Measurements from ENCODE around the gene SPINT1.

The SPINT1 gene

GRCh38 chr15:40892447-40893012 lies 48.7 kb downstream of the SPINT1 start:
- no peak for DNase-seq (ENCODE audit: low spot score)

DNA sequence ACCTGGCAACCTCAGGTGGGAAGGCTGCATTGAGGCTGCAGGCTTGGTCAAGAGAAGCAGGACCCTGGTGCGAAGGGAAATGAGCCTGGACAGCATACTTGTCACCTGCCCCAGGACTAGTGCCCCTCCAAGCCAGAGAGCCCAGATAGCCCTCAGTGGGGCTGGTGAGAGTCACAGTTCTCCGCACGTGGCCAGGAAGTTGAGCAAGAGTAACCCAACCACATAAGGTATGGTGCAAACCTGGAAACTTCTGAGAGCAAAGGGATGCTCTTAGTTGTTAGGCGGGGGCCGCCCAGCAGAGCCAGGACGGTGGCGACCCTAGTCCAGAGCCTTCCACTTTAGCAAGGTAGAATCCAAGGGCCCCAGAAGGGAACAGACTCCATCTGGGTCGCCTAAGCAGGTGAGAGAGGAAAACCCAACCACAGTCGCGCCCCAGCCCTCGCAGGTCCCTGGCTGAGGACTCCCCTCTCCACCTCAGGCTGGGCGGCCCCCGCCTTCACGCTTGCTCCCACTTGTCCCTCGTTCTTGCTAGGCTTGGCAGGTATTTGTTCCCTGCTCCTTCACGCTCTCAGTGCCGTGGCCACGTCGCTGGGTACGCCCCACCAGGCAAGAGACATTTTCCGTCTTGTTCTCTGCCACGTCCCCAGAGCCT lies 49.3 kb downstream of the SPINT1 start:
- no peak for DNase-seq (ENCODE audit: low spot score)

DNA sequence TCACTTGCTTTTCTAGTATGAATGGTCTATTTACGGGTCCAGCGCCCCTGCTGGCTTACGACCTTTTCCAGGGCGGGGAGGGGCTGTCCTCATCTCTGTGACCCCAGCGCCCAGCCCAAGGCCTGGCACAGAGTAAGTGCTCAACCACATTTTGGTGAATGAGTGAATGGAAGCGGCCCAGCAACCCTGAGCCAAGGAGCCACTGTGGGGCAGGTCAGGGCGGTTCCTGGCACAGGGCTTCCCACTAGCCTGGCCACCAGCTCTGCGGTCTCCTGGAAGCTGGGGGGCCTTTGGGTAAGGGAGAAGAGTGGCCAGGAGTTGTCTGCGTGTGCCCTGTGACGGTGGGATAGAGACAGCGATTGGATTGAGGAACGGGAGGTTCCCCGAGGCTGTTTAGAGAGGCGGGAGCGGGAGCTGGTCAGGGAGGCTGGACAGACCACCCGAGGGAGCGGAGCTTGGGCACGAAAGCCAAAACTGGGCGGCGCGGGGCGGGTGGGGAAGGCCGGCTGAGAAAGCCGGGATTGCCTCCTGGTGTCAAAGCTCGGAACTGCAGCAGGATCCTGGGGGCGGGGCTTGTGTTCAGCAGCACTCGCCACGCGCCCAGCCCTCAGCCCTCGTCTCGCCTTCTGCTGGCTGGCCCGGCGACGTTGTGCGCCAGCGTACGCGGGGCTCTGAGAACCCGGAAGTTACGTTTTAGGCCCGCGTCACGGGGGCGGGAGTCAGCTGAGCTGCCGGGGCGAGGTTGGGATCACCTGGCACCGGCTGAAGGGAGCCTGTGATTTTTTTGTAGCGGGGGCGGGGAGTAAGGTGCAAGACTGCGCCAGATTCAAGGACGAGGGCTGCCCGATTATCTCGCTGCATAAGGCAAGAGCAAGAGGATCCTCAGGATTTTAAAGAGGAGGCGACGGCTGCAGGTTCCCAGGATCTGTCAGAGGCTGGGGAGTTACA lies 50.2 kb downstream of the SPINT1 start, which contains the start of gene VPS18:
TSS of gene VPS18 (plus strand) at position 718 of the 948 bp plus-strand sequence. CDS start 319 bp downstream, outside the sequence.
- peak; percentile 95 for DNase-seq (ENCODE audit: low spot score)

- peak; percentile 70 for DNase-seq (ENCODE audit: low spot score)
Observed at GRCh38 chr15:40894681-40895448, 51.0 kb downstream of the SPINT1 start.

GRCh38 chr15:40899536-40900207 lies 55.8 kb downstream of the SPINT1 start:
- DNase-seq (ENCODE audit: low spot score) = no peak

- no peak for DNase-seq (ENCODE audit: low spot score)
Observed at GRCh38 chr15:40900256-40901052, 56.6 kb downstream of the SPINT1 start.

DNA sequence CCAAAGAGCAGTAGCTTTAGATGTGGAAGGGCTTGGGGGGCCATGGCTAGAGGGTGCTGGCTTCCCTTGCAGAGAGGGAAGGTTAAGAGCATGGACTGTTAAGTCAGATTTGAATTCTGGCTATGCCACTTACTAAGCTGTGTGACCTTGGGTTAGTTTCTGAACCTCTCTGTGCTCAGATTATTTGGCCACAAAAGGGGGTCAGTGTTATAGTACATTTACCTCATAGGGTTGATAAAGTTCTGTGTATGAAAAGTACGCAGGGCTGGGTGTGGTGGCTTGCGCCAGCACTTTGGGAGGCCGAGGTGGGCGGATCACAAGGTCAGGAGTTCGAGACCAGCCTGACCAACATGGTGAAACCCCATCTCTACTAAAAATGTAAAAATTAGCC lies 57.2 kb downstream of the SPINT1 start:
- DNase-seq (ENCODE audit: low spot score) = no peak

DNA sequence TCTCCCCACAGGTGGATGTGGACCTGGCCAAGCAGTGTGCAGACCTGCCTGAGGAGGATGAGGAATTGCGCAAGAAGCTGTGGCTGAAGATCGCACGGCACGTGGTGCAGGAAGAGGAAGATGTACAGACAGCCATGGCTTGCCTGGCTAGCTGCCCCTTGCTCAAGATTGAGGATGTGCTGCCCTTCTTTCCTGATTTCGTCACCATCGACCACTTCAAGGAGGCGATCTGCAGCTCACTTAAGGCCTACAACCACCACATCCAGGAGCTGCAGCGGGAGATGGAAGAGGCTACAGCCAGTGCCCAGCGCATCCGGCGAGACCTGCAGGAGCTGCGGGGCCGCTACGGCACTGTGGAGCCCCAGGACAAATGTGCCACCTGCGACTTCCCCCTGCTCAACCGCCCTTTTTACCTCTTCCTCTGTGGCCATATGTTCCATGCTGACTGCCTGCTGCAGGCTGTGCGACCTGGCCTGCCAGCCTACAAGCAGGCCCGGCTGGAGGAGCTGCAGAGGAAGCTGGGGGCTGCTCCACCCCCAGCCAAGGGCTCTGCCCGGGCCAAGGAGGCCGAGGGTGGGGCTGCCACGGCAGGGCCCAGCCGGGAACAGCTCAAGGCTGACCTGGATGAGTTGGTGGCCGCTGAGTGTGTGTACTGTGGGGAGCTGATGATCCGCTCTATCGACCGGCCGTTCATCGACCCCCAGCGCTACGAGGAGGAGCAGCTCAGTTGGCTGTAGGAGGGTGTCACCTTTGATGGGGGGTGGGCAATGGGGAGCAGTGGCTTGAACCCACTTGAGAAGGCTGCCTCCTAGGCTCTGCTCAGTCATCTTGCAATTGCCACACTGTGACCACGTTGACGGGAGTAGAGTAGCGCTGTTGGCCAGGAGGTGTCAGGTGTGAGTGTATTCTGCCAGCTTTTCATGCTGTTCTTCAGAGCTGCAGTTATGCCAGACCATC lies 59.0 kb downstream of the SPINT1 start:
- no peak for DNase-seq (ENCODE audit: low spot score)

DNA sequence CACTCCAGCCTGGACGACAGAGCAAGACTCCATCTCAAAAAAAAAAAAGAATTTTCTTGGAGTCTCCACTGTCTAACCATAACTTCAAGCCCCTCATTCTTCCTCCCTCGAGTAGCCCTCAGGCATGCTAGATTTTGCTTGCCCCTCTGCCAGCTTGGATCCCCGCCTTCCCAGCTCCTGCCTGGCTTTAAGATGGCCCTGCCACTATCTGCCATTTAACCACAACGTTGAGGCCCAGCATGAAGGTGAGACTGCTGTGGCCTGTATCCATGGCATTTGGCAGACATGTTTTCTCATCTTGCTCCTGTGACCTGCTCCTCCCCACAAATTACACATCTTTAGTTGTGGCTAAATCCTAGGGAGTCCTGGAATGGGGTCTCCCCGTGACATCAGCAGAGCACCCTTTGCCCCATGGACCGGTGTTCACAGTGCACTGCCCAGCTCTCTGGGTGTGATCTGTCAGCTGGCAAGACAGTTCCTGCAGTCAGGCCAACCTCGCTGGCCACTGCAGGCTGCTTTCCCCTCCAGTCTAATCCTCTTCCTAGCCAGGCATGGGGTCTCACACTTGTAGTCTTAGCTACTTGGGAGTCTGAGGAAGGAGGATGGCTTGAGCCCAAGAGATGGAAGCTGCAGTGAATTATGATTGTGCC lies 60.8 kb downstream of the SPINT1 start:
- DNase-seq (ENCODE audit: low spot score) = no peak

DNA sequence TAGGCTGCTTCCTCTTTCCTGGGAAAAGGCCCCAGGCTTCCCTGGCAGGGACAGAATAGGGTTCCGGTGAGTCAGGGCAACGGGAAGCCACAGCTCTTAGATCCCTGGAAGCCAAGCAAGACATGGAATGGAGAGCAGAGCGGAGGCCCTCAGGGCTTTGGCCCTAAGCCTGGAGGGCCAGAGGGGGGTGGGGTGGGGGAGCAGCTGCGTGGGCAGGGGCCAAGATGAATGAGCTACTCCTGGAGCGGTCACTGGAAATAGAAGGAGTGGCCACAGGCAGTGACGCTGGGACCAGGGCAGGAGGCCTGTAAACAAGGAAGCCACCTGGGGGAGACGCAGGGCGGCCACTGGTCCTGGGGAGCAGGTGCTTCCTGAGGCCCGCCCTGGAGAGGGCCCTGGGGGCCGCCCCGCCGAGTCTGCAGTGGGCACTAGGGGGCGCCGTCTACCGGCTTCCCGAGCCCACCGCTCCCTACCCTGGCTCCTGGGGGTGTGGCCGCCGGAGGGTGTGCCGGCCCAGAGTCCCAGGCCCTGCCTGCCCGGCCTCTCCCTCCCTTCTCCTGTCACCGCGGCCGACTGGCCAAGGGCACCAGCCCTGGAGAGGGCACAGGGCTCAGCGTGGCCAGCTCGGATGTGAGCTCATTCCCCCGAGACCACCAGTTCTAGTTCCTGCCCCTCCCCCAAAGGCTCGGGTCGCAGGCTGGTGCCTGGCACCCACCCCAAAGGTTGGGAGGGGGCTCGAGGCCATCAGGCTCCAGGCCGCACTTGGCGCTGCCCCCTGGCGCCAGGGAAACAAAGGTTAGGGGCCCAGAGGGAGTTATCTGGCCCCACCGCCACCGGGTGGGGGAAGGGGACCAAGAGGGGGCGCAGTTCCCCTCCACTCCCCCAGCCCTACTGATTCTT lies 62.5 kb downstream of the SPINT1 start:
- peak; percentile 92 for DNase-seq (ENCODE audit: low spot score)

GRCh38 chr15:40906991-40907802 lies 63.3 kb downstream of the SPINT1 start:
- no peak for DNase-seq (ENCODE audit: low spot score)
